GM23248 (cell line): Measurements from ENCODE around the gene ELAVL1.

Experiments
- EZH2 ChIP-seq: fragments of 200-600 bp; sonication (generic); IDR thresholded peaks from 2 replicates; pipeline ENCODE4 v1.6.1; 2018; ENCODE audit warnings: antibody characterized with exemption, mild to moderate bottlenecking; ENCODE audit not compliant: insufficient read depth, poor library complexity, severe bottlenecking
- EZH2phosphoT487 ChIP-seq: fragments of 200-600 bp; sonication (generic); IDR thresholded peaks from 2 replicates; pipeline ENCODE4 v1.6.1; 2018; ENCODE audit warnings: antibody characterized with exemption, moderate library complexity, mild to moderate bottlenecking, low read depth; ENCODE audit not compliant: insufficient read depth

DNA sequence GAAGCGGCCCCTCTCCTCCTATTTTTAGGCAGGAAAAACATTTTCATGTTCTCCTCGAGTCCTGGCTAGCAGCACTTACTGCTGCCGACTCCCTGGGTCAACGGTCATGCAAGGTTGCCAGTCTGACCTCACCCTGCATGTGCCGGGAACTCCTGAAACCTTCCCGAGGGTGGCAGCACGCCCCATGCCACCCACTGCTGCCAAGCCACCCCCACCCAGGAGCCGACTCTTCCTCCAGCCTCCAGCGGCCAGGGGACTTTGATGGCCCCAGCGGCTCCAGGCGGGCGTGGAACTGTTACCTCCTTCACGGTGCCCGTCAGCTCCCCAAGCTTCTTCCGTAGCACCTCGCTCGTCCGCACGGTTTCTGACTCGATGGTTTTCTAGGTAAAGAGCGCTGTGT is 70.7 kb downstream of the ELAVL1 start:
- TF ChIP-seq EZH2 = no peak
- TF ChIP-seq EZH2phosphoT487 = no peak
